Sigmoid colon (tissue), 7 donors: ENCODE data around the gene CYP8B1. TPM values are rescaled to one million over a fixed set of nuclear protein-coding genes. Genes with fewer than 3 reads are reported as not detected.

Experiments used
- DNase-seq: peaks from one replicate; pipeline ENCODE4 v3.0.0-alpha.2; 2019
- H3K27ac ChIP-seq, 4 donors: fragments of 200-600 bp; sonication (generic); one replicate each; pipeline ENCODE4 v1.5.1; 2016 to 2019; ENCODE audit warnings: mild to moderate bottlenecking in 1 of 4
- H3K27me3 ChIP-seq, 3 donors: fragments of 200-600 bp; sonication (generic); one replicate each; pipeline ENCODE4 v1.5.1; 2019; ENCODE audit warnings: mild to moderate bottlenecking in 1 of 3
- H3K36me3 ChIP-seq, 4 donors: fragments of 200-600 bp; sonication (generic); one replicate each; pipeline ENCODE4 v1.5.1; 2016 to 2019
- H3K4me1 ChIP-seq, 4 donors: fragments of 200-600 bp; sonication (generic); one replicate each; pipeline ENCODE4 v1.5.1; 2017 to 2019
- H3K4me3 ChIP-seq, 4 donors: fragments of 200-600 bp; sonication (generic); one replicate each; pipeline ENCODE4 v1.5.1; 2017 to 2019; ENCODE audit warnings: mild to moderate bottlenecking in 2 of 4, moderate library complexity in 1 of 4
- H3K9me3 ChIP-seq, 4 donors: fragments of 200-600 bp in 3 of 4; sonication (generic) in 3 of 4; one replicate each; pipeline versions ENCODE4 v1.5.1 to v1.6.1; 2013 to 2019
- CTCF ChIP-seq, 4 experiments: fragments of 450-650 bp in 3 of 4; fragments of 200-600 bp in 1 of 4; IDR thresholded peaks; one replicate each; pipeline ENCODE4 v1.5.1; 2016 to 2019; ENCODE audit warnings: antibody characterized with exemption in 4 of 4, mild to moderate bottlenecking in 3 of 4, moderate library complexity in 2 of 4
- EP300 ChIP-seq, 4 donors: sonication (generic); formaldehyde crosslinking; IDR thresholded peaks; one replicate each; pipeline ENCODE4 v1.6.1; 2017; ENCODE audit warnings: antibody characterized with exemption in 4 of 4
- POLR2A ChIP-seq, 2 donors: fragments of 450-650 bp; IDR thresholded peaks; one replicate each; pipeline ENCODE4 v1.6.1; 2016; ENCODE audit warnings: antibody characterized with exemption in 2 of 2, mild to moderate bottlenecking in 2 of 2, moderate library complexity in 2 of 2
- POLR2AphosphoS5 ChIP-seq, 4 donors: sonication (generic); formaldehyde crosslinking; IDR thresholded peaks; one replicate each; pipeline ENCODE4 v1.6.1; 2017; ENCODE audit warnings: antibody characterized with exemption in 4 of 4
- WGBS, 2 donors: extraction: QIAGEN DNeasy Blood & Tissue Kit; methylation state at CpG; one replicate each; pipeline ENCODE4 v1.1.7; 2013; 5-methylcytosine and 5-hydroxymethylcytosine counted together
- intact Hi-C: fragments of 100-400 bp; cut with DNase I; formaldehyde crosslinking; loops from one replicate; pipeline ENCODE4 v1.15.1; 2023
- polyA plus RNA-seq, 3 donors: library from polyadenylated mRNA; stranded (reverse); fragments of 200-250 nt; gene quantifications; one replicate each; pipeline ENCODE4 v1.2.3, GENCODE V29; 2013
- total RNA-seq, 4 donors: library from RNA; depleted of rRNA; stranded (reverse); fragments of >200 nt; gene quantifications; one replicate each; pipeline ENCODE4 v1.1.0, GENCODE V29; 2016
- donor health status: healthy with polysubstance abuse.
- donor health status: Bipolar disorder and iron deficiency.
- donor health status: healthy.

CYP8B1 gene
- total and polyA plus RNA-seq, 7 donors, result under 0.01 TPM; not detected in 6

GRCh38 chr3:42873221-42873982 lies 2.3 kb downstream of the CYP8B1 start:
- Histone ChIP-seq H3K4me3 (no peak overlapping the region), H3K27ac (no peak overlapping the region), H3K27me3 (no peaks in the 10 kb centered on the region), H3K9me3 (no peaks in the 10 kb centered on the region), H3K36me3 (no peaks in the 10 kb centered on the region), H3K4me1 (no peaks in the 10 kb centered on the region)
- TF ChIP-seq EP300 (IDR thresholded peaks at IDR 0.05), result no peak
- no peak for TF ChIP-seq POLR2AphosphoS5 (IDR thresholded peaks at IDR 0.05)
- TF ChIP-seq POLR2A (IDR thresholded peaks at IDR 0.05), result no peak
- WGBS, 2 donors, result 67 to 80% methylated on average over 9 of the region's 9 CpGs
- DNase-seq, result no peak
- intact Hi-C loops, result no loop called here

- Histone ChIP-seq H3K36me3 (no peaks in the 10 kb centered on the region), H3K4me3 (no peak overlapping the region), H3K27me3 (no peaks in the 10 kb centered on the region), H3K4me1 (no peaks in the 10 kb centered on the region), H3K27ac (no peak overlapping the region), H3K9me3 (no peaks in the 10 kb centered on the region)
- WGBS, 2 donors, result 75 to 84% methylated on average over 1 of the region's 1 CpG
- intact Hi-C loops, result no loop called here
- TF ChIP-seq CTCF (IDR thresholded peaks at IDR 0.05) (no peak), POLR2A (IDR thresholded peaks at IDR 0.05) (no peak), EP300 (IDR thresholded peaks at IDR 0.05) (no peak), POLR2AphosphoS5 (IDR thresholded peaks at IDR 0.05) (no peak)
- no peak for DNase-seq
These were observed 3.0 kb downstream of the CYP8B1 start for GRCh38 chr3:42872718-42873117.

- H3K36me3 ChIP-seq, result no peaks in the 10 kb centered on the region
- TF ChIP-seq EP300 (IDR thresholded peaks at IDR 0.05) (no peak), POLR2A (IDR thresholded peaks at IDR 0.05) (no peak), POLR2AphosphoS5 (IDR thresholded peaks at IDR 0.05) (no peak), CTCF (IDR thresholded peaks at IDR 0.05) (no peak)
- DNase-seq, result no peak
These were observed 4.0 kb downstream of the CYP8B1 start for GRCh38 chr3:42871592-42872196.

GRCh38 chr3:42868841-42869240 lies 6.8 kb downstream of the CYP8B1 start:
- no peaks in the 10 kb centered on the region for H3K4me1 ChIP-seq
- no peaks in the 10 kb centered on the region for H3K9me3 ChIP-seq
- intact Hi-C loops, result no loop called here
- no peak for TF ChIP-seq POLR2AphosphoS5 (IDR thresholded peaks at IDR 0.05)
- TF ChIP-seq POLR2A (IDR thresholded peaks at IDR 0.05), result no peak
- TF ChIP-seq EP300 (IDR thresholded peaks at IDR 0.05), result no peak
- TF ChIP-seq CTCF (IDR thresholded peaks at IDR 0.05), result no peak
- no peaks in the 10 kb centered on the region for H3K36me3 ChIP-seq
- no peak for DNase-seq
- no peaks in the 10 kb centered on the region for H3K27me3 ChIP-seq
- 71 to 77% methylated on average over 5 of the region's 5 CpGs for WGBS, 2 donors
- H3K27ac ChIP-seq, result no peak overlapping the region
- H3K4me3 ChIP-seq, result no peak overlapping the region

More at GRCh38 chr3:42871592-42872196, 4.0 kb downstream of the CYP8B1 start:
- intact Hi-C loops, result no loop called here
- H3K27me3 ChIP-seq, result no peaks in the 10 kb centered on the region
- 70 to 78% methylated on average over 5 of the region's 5 CpGs for WGBS, 2 donors
- no peak overlapping the region for H3K27ac ChIP-seq
- no peaks in the 10 kb centered on the region for H3K9me3 ChIP-seq
- no peak overlapping the region for H3K4me3 ChIP-seq
- H3K4me1 ChIP-seq, result no peaks in the 10 kb centered on the region

- TF ChIP-seq CTCF (IDR thresholded peaks at IDR 0.05) (no peak), EP300 (IDR thresholded peaks at IDR 0.05) (no peak), POLR2AphosphoS5 (IDR thresholded peaks at IDR 0.05) (no peak), POLR2A (IDR thresholded peaks at IDR 0.05) (no peak)
- intact Hi-C loops, result no loop called here
- Histone ChIP-seq H3K27me3 (no peaks in the 10 kb centered on the region), H3K27ac (no peak overlapping the region), H3K9me3 (no peaks in the 10 kb centered on the region), H3K36me3 (no peaks in the 10 kb centered on the region), H3K4me3 (no peak overlapping the region), H3K4me1 (no peaks in the 10 kb centered on the region)
- WGBS, 2 donors, result 83 to 93% methylated on average over 7 of the region's 7 CpGs
- DNase-seq, result no peak
These were observed 8.5 kb downstream of the CYP8B1 start for GRCh38 chr3:42867138-42867537.
